GM10248 (cell line): ENCODE results near the gene KAZN.

Source experiments
- CTCF ChIA-PET: fragments of 300-600 bp; sonication (Branson Sonifier 250); formaldehyde crosslinking; extraction: SDS; loops from one replicate; lab custom pipeline; 2021; ENCODE audit warnings: antibody characterized with exemption; lab: Yijun Ruan, JAX
- POLR2A ChIA-PET: fragments of 350-650 bp; sonication (Branson Sonifier 250); formaldehyde crosslinking; extraction: SDS; loops from one replicate; lab custom pipeline; 2020; ENCODE audit warnings: antibody characterized with exemption; lab: Yijun Ruan, JAX
- DNase-seq: peaks from one replicate; pipeline ENCODE4 v3.0.0; 2012; ENCODE audit errors: extremely low spot score
- CTCF ChIP-seq: IDR thresholded peaks from 2 replicates; pipeline ENCODE4 v1.5.1; 2012; ENCODE audit warnings: mild to moderate bottlenecking, low read depth; ENCODE audit errors: extremely low read depth, missing control alignments, control extremely low read depth

KAZN gene

GRCh38 chr1:14759042-14759818, 160.7 kb downstream of the KAZN start:
- DNase-seq = no peak
- POLR2A ChIA-PET = no interaction called here
- CTCF ChIA-PET = interaction anchor here (0.9 to 1.7 kb wide), 3 partner anchors 19 to 27 kb away, joined by 3 to 5 read pairs (median 3); no protein-coding TSS in a partner anchor
- TF ChIP-seq CTCF = no peak

GRCh38 chr1:14759843-14760242, 161.4 kb downstream of the KAZN start:
- no peak for TF ChIP-seq CTCF
- POLR2A ChIA-PET = no interaction called here
- DNase-seq = no peak
- CTCF ChIA-PET = interaction anchor here (1.2 to 1.7 kb wide), 2 partner anchors 19 to 28 kb away, joined by 3 to 5 read pairs; no protein-coding TSS in a partner anchor

GRCh38 chr1:14760780-14761179, 162.3 kb downstream of the KAZN start:
- POLR2A ChIA-PET = no interaction called here
- CTCF ChIA-PET = no interaction called here
- DNase-seq = no peak

GRCh38 chr1:14761291-14762153, 163.0 kb downstream of the KAZN start:
- ChIA-PET POLR2A (no interaction called here), CTCF (no interaction called here)
- no peak for TF ChIP-seq CTCF
- DNase-seq = no peak

More at GRCh38 chr1:14760780-14761179, 162.3 kb downstream of the KAZN start:
- TF ChIP-seq CTCF = no peak

GRCh38 chr1:14763977-14764376, 165.5 kb downstream of the KAZN start:
- DNase-seq = no peak
- POLR2A ChIA-PET = no interaction called here
- TF ChIP-seq CTCF = no peak
- CTCF ChIA-PET = no interaction called here

GRCh38 chr1:14765773-14766172, 167.3 kb downstream of the KAZN start:
- ChIA-PET CTCF (interaction anchor here (0.8 to 1.3 kb wide), 2 partner anchors 13 to 35 kb away, joined by 3 read pairs; no protein-coding TSS in a partner anchor), POLR2A (no interaction called here)

More at GRCh38 chr1:14765773-14766172, 167.3 kb downstream of the KAZN start:
- DNase-seq = no peak
- TF ChIP-seq CTCF = no peak
